PC-9 (cell line): ENCODE measurements around the gene MED13L.

Experiments used
- CTCF ChIP-seq: fragments of 200-600 bp; sonication (generic); conservative IDR thresholded peaks from 2 replicates; pipeline ENCODE4 v1.6.1; 2017; ENCODE audit warnings: mixed run types, antibody characterized with exemption, mild to moderate bottlenecking, moderate library complexity
- EZH2 ChIP-seq: fragments of 200-600 bp; sonication (generic); IDR thresholded peaks from 2 replicates; pipeline ENCODE4 v1.8.0; 2017; ENCODE audit warnings: antibody characterized with exemption, low read depth

GRCh38 chr12:115930336-115930735 is 347.2 kb downstream of the MED13L start:
- TF ChIP-seq CTCF (no peak), EZH2 (no peak)
